ENCODE measurements around the gene EIF4EBP2. TPM values are rescaled to one million over a fixed set of nuclear protein-coding genes. Genes with fewer than 3 reads are reported as not detected.

Gene EIF4EBP2
- total RNA-seq, 3 donors from 2014 or later, result 76.0 to 192 (median 80.5) TPM

DNA sequence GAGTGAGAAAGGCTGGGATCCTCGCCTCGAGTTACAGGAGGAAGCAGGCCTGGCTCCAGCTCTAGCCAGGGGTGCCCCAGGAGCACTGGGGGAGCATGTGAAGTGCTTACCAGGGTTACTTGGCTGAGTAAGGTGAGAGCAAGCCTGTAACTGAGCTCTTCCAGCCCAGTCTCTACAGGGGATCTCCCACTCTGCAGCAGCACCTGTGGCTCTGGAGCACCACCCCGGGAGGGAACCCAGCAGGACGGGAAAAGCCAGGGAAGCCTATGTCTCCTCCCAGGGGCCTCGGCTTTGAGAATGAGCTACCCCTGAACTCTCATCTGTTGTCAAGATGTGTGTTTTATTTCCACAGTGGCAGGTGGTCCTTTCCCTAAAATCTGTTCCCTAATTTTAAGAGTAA lies 32.1 kb upstream of the EIF4EBP2 start:
- Histone ChIP-seq H3K4me1 (no peaks in the 10 kb centered on the region), H3K27ac (no peak overlapping the region), H3K27me3 (no peaks in the 10 kb centered on the region), H3K4me3 (no peak overlapping the region), H3K36me3 (no peaks in the 10 kb centered on the region), H3K9me3 (no peaks in the 10 kb centered on the region)
- no peak for DNase-seq (ENCODE audit: low spot score in 2 of 2)
- intact Hi-C loops (cut with DNase I; ENCODE audit: low total_unique reads), result no loop called here
- TF ChIP-seq, protein P1, sequence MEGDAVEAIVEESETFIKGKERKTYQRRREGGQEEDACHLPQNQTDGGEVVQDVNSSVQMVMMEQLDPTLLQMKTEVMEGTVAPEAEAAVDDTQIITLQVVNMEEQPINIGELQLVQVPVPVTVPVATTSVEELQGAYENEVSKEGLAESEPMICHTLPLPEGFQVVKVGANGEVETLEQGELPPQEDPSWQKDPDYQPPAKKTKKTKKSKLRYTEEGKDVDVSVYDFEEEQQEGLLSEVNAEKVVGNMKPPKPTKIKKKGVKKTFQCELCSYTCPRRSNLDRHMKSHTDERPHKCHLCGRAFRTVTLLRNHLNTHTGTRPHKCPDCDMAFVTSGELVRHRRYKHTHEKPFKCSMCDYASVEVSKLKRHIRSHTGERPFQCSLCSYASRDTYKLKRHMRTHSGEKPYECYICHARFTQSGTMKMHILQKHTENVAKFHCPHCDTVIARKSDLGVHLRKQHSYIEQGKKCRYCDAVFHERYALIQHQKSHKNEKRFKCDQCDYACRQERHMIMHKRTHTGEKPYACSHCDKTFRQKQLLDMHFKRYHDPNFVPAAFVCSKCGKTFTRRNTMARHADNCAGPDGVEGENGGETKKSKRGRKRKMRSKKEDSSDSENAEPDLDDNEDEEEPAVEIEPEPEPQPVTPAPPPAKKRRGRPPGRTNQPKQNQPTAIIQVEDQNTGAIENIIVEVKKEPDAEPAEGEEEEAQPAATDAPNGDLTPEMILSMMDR (IDR thresholded peaks at IDR 0.05), result no peak
- no peak for TF ChIP-seq POLR2A (IDR thresholded peaks at IDR 0.05)
- TF ChIP-seq POLR2AphosphoS5 (IDR thresholded peaks at IDR 0.05), result no peak

DNA sequence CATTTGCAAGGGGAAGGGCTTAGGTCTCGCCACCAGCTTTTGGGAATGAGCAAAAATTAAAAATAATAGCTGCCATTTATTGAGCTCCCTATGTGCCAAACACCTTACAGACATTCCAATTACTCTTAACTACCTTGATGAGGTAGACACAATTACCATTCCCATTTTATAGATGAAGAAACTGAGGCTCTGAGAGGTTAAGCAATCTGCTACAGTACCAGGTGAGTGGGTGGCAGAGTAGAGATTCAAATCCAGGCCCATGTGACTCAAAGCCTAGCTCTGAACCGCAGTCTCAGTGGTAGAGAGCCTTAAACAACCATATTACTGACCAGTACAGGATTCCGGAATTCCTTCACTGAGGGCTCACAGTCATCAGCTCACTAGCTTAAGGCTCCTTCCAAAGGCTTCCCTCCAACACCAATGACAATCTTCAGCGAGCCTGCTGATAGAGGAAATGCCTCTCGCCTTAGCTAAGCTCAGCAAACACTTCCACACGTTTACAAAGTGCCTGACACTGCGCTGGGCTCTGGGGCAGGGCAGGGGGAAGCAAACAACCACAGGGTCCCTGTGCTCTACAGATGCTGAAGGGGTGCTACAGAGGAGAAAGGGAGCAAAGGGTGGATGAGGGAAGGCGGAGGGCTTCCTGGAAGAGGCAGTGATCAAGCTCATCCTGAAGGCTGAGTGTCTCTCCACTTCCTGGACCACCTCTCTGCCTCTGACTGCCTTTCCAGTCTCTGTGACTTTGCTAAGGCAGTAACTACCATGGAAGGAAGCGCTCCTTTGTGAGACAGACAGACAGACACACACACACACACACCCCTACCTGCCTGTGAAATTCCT lies 28.9 kb upstream of the EIF4EBP2 start:
- no peak overlapping the region for H3K27ac ChIP-seq
- intact Hi-C loops (cut with DNase I; ENCODE audit: low total_unique reads), result no loop called here
- TF ChIP-seq POLR2AphosphoS5 (IDR thresholded peaks at IDR 0.05) (no peak), POLR2A (IDR thresholded peaks at IDR 0.05) (no peak)
- TF ChIP-seq, protein P1 (IDR thresholded peaks at IDR 0.05), result no peak
- no peaks in the 10 kb centered on the region for H3K4me1 ChIP-seq
- DNase-seq (ENCODE audit: low spot score in 2 of 2), result no peak
- H3K27me3 ChIP-seq, result no peaks in the 10 kb centered on the region
- H3K36me3 ChIP-seq, result no peaks in the 10 kb centered on the region
- peaks cover 3 to 5% of the 10 kb centered on the region in 2 donors for H3K9me3 ChIP-seq
- H3K4me3 ChIP-seq, result no peak overlapping the region

DNA sequence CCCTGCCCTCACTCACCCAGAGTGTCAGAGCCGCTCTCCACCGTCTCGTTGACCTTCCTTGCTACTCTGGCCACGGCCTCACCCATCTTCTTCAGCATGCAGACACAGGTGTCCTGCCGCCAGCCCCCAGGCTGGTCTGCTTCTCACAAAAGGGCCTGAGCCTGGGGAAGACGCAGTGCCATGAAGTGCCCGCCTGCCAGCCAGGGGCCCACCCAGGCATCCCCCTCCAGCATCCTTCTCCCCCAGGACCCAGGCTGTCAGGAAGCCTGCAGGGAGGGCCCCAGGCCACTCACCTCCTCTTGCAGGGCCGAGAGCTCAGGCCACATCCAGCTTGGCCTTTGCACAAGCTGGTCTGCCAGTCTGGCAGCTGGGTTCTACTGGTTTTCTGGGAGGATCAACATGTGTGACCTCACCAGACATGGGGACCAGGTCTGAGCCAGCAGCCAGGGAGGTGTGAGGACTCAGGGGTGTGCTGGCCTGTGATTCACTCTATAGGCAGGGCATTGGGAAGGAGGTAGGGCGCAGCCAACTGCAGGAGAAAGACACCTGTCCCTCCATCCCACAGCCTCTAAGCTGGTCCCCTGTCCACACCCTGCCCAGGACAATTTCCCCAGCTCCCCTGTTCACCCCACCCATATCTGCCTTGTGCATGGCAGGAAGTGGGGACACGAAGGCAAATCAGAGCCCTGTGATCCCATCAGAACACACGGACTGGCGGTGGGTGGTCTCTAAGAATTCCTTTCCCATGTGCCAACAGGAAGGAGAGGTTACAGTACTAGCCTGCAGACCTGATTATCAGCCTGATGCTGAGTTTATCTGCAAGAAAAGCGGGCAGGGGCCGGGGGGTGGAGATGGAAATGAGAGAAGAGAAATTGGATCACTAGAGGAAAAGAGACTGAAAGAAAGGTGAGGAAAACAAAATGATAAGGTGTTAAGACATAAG lies 27.2 kb upstream of the EIF4EBP2 start:
- Histone ChIP-seq H3K9me3 (peaks cover 3 to 5% of the 10 kb centered on the region in 2 donors), H3K27me3 (no peaks in the 10 kb centered on the region), H3K36me3 (no peaks in the 10 kb centered on the region), H3K4me1 (no peaks in the 10 kb centered on the region), H3K27ac (no peak overlapping the region), H3K4me3 (no peak overlapping the region)
- intact Hi-C loops (cut with DNase I; ENCODE audit: low total_unique reads), result no loop called here
- no peak for DNase-seq (ENCODE audit: low spot score in 2 of 2)
- TF ChIP-seq POLR2A (IDR thresholded peaks at IDR 0.05), result no peak
- TF ChIP-seq, protein P1 (IDR thresholded peaks at IDR 0.05), result no peak
- no peak for TF ChIP-seq POLR2AphosphoS5 (IDR thresholded peaks at IDR 0.05)

DNA sequence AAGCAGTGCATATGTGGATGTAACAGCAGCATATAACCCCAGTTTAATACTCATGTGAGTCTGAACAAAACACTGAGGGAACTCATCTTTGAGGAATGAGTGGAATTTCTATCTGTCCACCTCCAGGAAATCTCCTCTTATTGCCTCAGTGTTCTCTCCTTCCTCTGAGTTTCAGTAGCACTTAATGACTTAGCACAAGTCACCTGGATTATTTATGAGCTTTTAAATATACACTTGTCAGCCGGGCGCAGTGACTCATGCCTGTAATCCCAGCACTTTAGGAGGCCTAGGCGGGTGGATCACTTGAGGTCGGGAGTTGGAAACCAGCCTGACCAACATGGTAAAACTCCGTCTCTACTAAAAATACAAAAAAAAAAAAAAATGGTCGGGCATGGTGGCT lies 25.8 kb upstream of the EIF4EBP2 start:
- H3K4me1 ChIP-seq, result no peaks in the 10 kb centered on the region
- TF ChIP-seq POLR2A (IDR thresholded peaks at IDR 0.05) (no peak), POLR2AphosphoS5 (IDR thresholded peaks at IDR 0.05) (no peak)
- TF ChIP-seq, protein P1 (IDR thresholded peaks at IDR 0.05), result no peak
- no peaks in the 10 kb centered on the region for H3K27me3 ChIP-seq
- no peaks in the 10 kb centered on the region for H3K36me3 ChIP-seq
- H3K4me3 ChIP-seq, result no peak overlapping the region
- no peak for DNase-seq (ENCODE audit: low spot score in 2 of 2)
- peak overlapping the region in 1 of 2 donors; percentile 5 for H3K27ac ChIP-seq
- intact Hi-C loops (cut with DNase I; ENCODE audit: low total_unique reads), result no loop called here
- H3K9me3 ChIP-seq, result peaks cover 3 to 5% of the 10 kb centered on the region in 2 donors
